Neural cell (in vitro differentiated cells): ENCODE measurements around the gene FBXL5. TPM values are rescaled to one million over a fixed set of nuclear protein-coding genes. Genes with fewer than 3 reads are reported as not detected.

ENCODE experiments used
- H2AFZ ChIP-seq: fragments of 200-600, 300-800 bp; sonication (generic), shearing (Covaris generic); 2 replicates; pipeline ENCODE4 v1.6.0; 2014; ENCODE audit warnings: low read depth, mild to moderate bottlenecking, antibody characterized with exemption, low read length, moderate library complexity
- H3F3A ChIP-seq: fragments of 200-600 bp; shearing (Covaris generic); 2 replicates; pipeline ENCODE4 v1.6.1; 2016; ENCODE audit warnings: mild to moderate bottlenecking, moderate library complexity, mixed read lengths, antibody characterized with exemption, low read length; ENCODE audit not compliant: insufficient read depth, poor library complexity, severe bottlenecking
- H3K27ac ChIP-seq: fragments of 200-600, 300-800 bp; sonication (generic), shearing (Covaris generic); 2 replicates; pipeline ENCODE4 v1.5.1; 2014; ENCODE audit warnings: mild to moderate bottlenecking, low read length, moderate library complexity
- H3K27me3 ChIP-seq: fragments of 300-800, 200-600 bp; sonication (generic), shearing (Covaris generic); 2 replicates; pipeline ENCODE4 v1.6.0; 2014; ENCODE audit warnings: mild to moderate bottlenecking, low read depth, low read length, moderate library complexity; ENCODE audit not compliant: insufficient read depth
- H3K36me3 ChIP-seq: fragments of 300-800, 200-600 bp; sonication (generic), shearing (Covaris generic); 2 replicates; pipeline ENCODE4 v1.5.1; 2014; ENCODE audit warnings: mild to moderate bottlenecking, antibody characterized with exemption, low read length, moderate library complexity; ENCODE audit not compliant: insufficient read depth
- H3K4me2 ChIP-seq: fragments of 300-800, 200-600 bp; sonication (generic), shearing (Covaris generic); 2 replicates; pipeline ENCODE4 v1.6.0; 2014; ENCODE audit warnings: mild to moderate bottlenecking, low read length
- H3K4me3 ChIP-seq: fragments of 300-800, 200-600 bp; sonication (generic), shearing (Covaris generic); 2 replicates; pipeline ENCODE4 v1.5.1; 2014; ENCODE audit warnings: mild to moderate bottlenecking, low read length, moderate library complexity
- H3K79me2 ChIP-seq: fragments of 200-600 bp; shearing (Covaris generic); replicated peaks from 2 replicates; pipeline ENCODE4 v1.6.0; 2014; ENCODE audit warnings: mild to moderate bottlenecking, low read length, moderate library complexity; ENCODE audit not compliant: insufficient read depth
- H3K9ac ChIP-seq: fragments of 300-800, 200-600 bp; sonication (generic), shearing (Covaris generic); 2 replicates; pipeline ENCODE4 v1.6.1; 2016; ENCODE audit warnings: mild to moderate bottlenecking, low read length, mixed read lengths
- H3K9me2 ChIP-seq: fragments of 200-600 bp; shearing (Covaris generic); 2 replicates; pipeline ENCODE4 v1.6.1; 2016; ENCODE audit warnings: mild to moderate bottlenecking, low read length, mixed read lengths; ENCODE audit not compliant: insufficient read depth
- H3K9me3 ChIP-seq: fragments of 200-600, 300-800 bp; sonication (generic), shearing (Covaris generic); 2 replicates; pipeline ENCODE4 v1.6.1; 2016; ENCODE audit warnings: mild to moderate bottlenecking, mixed run types, low read length, moderate library complexity, mixed read lengths
- H4K20me1 ChIP-seq: fragments of 200-600 bp; shearing (Covaris generic); 2 replicates; pipeline ENCODE4 v1.6.1; 2016; ENCODE audit warnings: mild to moderate bottlenecking, mixed run types; ENCODE audit not compliant: insufficient read depth
- CTCF ChIP-seq: fragments of 450-650 bp; IDR thresholded peaks from 2 replicates; pipeline ENCODE4 v1.5.1; 2014; ENCODE audit warnings: antibody characterized with exemption, mild to moderate bottlenecking, moderate library complexity; ENCODE audit not compliant: poor library complexity, severe bottlenecking
- EP300 ChIP-seq: fragments of 450-650 bp; conservative IDR thresholded peaks from 2 replicates; pipeline ENCODE4 v1.6.1; 2014; ENCODE audit warnings: antibody characterized with exemption, mild to moderate bottlenecking, moderate library complexity; ENCODE audit not compliant: poor library complexity, severe bottlenecking
- EZH2 ChIP-seq: fragments of 200-600, 300-800 bp; shearing (Covaris generic), sonication (generic); IDR thresholded peaks from 2 replicates; pipeline ENCODE4 v1.6.1; 2014; ENCODE audit warnings: antibody characterized with exemption, low read length, borderline replicate concordance, mild to moderate bottlenecking; ENCODE audit not compliant: insufficient read depth, poor library complexity, severe bottlenecking
- MXI1 ChIP-seq: fragments of 450-650 bp; conservative IDR thresholded peaks from 2 replicates; pipeline ENCODE4 v1.6.1; 2014; ENCODE audit warnings: antibody characterized with exemption, mild to moderate bottlenecking; ENCODE audit not compliant: poor library complexity, severe bottlenecking
- POLR2AphosphoS5 ChIP-seq: IDR thresholded peaks from 2 replicates; pipeline ENCODE4 v1.6.1; 2012
- RAD21 ChIP-seq: fragments of 450-650 bp; conservative IDR thresholded peaks from 2 replicates; pipeline ENCODE4 v1.6.1; 2014; ENCODE audit warnings: antibody characterized with exemption, mild to moderate bottlenecking, moderate library complexity
- REST ChIP-seq: IDR thresholded peaks from 2 replicates; pipeline ENCODE4 v1.6.1; 2012; ENCODE audit warnings: borderline replicate concordance
- SMC3 ChIP-seq: fragments of 450-650 bp; conservative IDR thresholded peaks from 2 replicates; pipeline ENCODE4 v1.6.1; 2014; ENCODE audit warnings: antibody characterized with exemption, mild to moderate bottlenecking, moderate library complexity; ENCODE audit not compliant: poor library complexity
- TAF1 ChIP-seq: IDR thresholded peaks from 2 replicates; pipeline ENCODE4 v1.6.1; 2012; ENCODE audit warnings: low read depth
- polyA plus RNA-seq: library from polyadenylated mRNA; depleted of rRNA; stranded (reverse); fragments of >200 nt; gene quantifications from 2 replicates; pipeline ENCODE4 v1.2.3, GENCODE V29; 2014

Gene FBXL5
- polyA plus RNA-seq, 1 donor from 2014 or later = 70.6 TPM

- H3K4me2 ChIP-seq = no peak overlapping the region
Measured at GRCh38 chr4:15672101-15672500, 16.9 kb upstream of the FBXL5 start.

DNA sequence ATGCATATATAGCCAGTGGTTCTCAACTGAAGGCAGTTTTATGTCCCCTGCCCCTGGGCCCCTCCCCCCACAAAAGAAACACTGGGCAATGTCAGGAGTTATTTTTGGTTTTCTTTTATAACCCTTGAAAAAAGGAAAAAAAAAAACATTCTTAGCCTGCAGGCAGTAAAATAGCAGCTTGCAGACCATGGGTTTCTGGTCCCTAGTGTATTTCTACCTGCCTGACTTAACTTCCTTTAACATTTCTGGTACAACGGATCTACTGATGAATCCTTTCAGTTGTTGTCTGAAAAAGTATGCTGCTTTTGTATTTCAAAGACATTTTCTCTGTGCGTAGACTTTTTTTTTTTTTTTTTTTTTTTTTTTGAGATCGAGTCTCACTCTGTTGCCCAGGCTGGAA lies 15.4 kb upstream of the FBXL5 start:
- H3K79me2 ChIP-seq = peaks cover 10% of the 10 kb centered on the region
- no peaks in the 10 kb centered on the region for H3K27me3 ChIP-seq
- H2AFZ ChIP-seq = no peak overlapping the region
- no peak overlapping the region for H3K27ac ChIP-seq
- no peaks in the 10 kb centered on the region for H3F3A ChIP-seq
- no peaks in the 10 kb centered on the region for H4K20me1 ChIP-seq
- no peaks in the 10 kb centered on the region for H3K9me2 ChIP-seq
- H3K4me3 ChIP-seq = no peak overlapping the region
- no peaks in the 10 kb centered on the region for H3K9me3 ChIP-seq
- H3K4me2 ChIP-seq = no peak overlapping the region
- no peaks in the 10 kb centered on the region for H3K36me3 ChIP-seq
- no peak overlapping the region for H3K9ac ChIP-seq
- no peak for TF ChIP-seq SMC3
- no peak for TF ChIP-seq RAD21
- TF ChIP-seq CTCF = no peak
- no peak for TF ChIP-seq MXI1
- TF ChIP-seq TAF1 = no peak
- TF ChIP-seq REST = no peak
- no peak for TF ChIP-seq EP300

More at GRCh38 chr4:15672101-15672500, 16.9 kb upstream of the FBXL5 start:
- no peak for TF ChIP-seq REST
- no peak for TF ChIP-seq EZH2
- no peak for TF ChIP-seq RAD21
- no peak for TF ChIP-seq CTCF
- TF ChIP-seq TAF1 = no peak
- TF ChIP-seq SMC3 = no peak
- TF ChIP-seq MXI1 = no peak
- TF ChIP-seq EP300 = no peak
- no peak for TF ChIP-seq POLR2AphosphoS5
- Histone ChIP-seq H3F3A (no peaks in the 10 kb centered on the region), H3K79me2 (peaks cover 23% of the 10 kb centered on the region), H4K20me1 (no peaks in the 10 kb centered on the region), H3K9me3 (no peaks in the 10 kb centered on the region), H3K4me3 (no peak overlapping the region), H3K9me2 (no peaks in the 10 kb centered on the region), H3K27me3 (no peaks in the 10 kb centered on the region), H3K27ac (no peak overlapping the region), H2AFZ (no peak overlapping the region), H3K9ac (no peak overlapping the region), H3K36me3 (no peaks in the 10 kb centered on the region)
